Inferior parietal cortex (tissue), 1 donor: ENCODE data around the gene MFAP2.
"Not testable (repeated sequence)": the region's sequence is repeated elsewhere in the genome, so short reads cannot be mapped to it uniquely, and the experiment has no call there.

Experiments used
- DNase-seq: peaks from one replicate; pipeline ENCODE4 v3.0.0-alpha.2; 2016; ENCODE audit errors: extremely low spot score

MFAP2 gene

DNA sequence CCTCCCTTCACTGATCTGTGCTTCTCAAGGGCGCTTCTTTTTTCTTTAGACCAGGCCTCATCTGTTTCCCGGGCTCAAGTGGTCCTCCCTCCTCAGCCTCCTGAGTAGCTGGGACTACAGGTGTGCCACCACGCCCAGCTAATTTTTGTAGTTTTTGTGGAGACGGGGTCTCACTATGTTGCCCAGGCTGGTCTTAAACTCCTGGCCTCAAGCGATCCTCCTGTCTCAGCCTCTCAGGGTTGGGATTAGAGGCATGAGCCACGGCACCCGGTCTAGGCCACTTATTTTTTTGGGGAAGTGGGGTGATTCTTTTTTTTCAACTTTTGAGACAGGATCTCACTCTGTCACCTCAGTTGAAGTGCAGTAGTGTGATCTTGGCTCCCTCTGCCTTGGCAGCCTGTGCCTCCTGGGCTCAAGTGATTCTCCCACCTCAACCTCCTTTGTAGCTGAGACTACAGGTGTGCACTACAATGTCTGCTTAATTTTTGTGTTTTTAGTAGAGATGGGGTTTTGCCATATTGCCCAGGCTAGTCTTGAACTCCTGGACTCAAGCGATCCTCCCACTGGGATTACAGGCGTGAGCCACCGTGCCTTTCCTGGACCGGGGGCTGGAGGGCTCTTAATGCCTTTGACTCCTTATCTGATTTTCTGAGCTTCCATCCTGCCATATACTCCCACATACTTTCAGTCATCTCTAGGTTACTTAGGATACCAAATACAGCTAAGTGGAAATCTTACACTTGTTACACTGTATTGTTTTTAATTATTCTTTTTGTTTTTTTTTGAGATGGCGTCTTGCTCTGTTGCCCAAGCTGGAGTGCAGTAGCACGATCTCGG, 18.9 kb downstream of the MFAP2 start:
- DNase-seq, result no peak

DNA sequence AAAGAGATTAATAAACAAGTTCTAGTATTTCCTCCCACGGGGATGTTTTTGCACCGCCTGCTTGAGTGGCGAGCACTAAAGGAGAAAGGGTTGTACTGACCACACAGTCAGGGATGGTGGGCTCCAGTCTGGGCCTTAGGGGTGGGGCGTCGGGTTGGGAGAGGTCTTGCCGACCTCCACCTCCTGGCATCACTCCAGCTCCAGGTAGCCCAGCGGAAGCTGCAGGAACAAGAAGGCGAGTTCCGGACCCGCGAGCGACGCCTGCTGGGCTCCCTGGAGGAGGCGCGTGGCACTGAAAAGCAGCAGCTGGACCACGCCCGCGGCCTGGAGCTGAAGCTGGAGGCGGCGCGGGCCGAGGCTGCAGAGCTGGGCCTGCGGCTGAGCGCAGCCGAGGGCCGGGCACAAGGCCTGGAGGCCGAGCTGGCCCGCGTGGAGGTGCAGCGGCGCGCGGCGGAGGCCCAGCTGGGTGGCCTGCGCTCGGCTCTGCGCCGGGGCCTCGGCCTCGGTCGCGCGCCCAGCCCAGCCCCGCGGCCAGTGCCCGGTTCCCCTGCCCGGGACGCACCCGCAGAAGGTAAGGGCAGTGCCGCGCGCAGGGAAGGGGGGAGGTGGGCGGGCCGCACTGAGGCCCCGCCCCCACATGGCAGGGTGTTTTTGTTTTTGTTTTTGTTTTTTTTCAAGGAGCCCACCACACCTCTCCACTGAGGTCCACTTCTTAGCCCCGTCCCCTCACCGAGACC, 19.7 kb downstream of the MFAP2 start:
- peak; percentile 27 for DNase-seq

DNA sequence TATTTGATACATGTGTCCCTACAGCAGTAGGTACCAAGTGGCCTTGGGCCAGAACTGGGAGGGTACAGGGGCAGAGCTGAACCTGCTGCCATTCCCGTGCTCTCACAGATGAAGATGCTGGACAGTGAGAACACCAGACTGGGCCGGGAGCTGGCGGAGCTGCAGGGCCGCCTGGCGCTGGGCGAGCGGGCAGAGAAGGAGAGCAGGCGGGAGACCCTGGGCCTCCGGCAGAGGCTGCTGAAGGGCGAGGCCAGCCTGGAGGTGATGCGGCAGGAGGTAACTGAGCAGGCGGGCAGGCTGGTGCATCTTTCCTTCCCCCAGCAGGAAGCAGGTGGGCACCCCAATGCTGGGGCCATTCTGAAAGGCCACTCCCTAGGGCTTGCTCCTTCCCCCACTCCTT, 21.9 kb downstream of the MFAP2 start:
- DNase-seq, result no peak

DNA sequence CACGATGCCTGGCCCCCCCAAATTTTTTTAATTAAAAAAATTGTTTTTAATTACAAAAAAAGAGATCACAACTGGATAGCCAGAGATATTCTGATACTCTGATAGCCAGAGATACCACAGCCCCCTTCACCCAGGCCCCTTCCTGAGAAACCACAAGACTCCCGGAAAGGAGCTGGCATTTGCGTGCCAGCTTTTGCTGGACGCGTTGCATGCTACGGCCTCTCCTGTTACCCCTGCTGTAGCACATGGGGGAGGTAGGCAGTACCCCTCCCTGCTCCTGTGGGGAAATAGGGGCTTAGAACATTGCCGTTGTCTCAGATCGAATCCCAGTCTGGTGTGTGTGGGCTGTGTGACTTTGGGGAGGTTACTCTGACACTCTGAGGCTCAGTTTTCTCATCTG, 22.7 kb downstream of the MFAP2 start:
- DNase-seq, result no peak

DNA sequence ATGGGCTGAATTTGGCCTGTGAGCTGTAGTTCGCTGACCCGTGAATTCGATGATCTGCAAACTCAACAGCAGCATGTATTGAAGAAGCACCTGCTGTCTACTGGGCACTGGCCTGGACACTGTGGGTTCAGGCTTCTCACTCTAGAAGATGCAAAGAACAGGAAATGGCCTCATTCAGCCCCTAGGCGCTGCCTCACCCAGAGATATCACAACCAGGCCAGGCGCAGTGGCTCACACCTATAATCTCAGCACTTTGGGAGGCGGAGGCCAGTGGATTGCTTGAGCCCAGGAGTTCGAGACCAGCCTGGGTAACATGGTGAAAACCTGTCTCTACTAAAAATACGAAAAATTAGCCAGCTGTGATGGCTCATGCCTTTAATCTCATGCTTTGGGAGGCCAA, 23.6 kb downstream of the MFAP2 start:
- no peak for DNase-seq

DNA sequence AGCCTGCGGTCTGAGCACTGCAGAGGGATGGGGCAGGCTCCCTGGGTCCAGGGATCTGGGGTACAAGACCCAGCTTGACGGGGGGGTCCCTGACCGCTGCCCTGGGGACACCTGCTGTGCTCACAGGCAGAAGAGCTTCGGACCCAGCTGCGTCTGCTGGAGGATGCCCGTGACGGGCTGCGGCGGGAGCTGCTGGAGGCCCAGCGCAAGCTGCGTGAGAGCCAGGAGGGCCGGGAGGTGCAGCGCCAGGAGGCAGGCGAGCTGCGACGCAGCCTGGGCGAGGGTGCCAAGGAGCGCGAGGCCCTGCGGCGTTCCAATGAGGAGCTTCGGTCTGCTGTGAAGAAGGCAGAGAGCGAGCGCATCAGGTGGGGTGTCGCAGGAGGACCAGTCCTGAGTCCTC, 25.2 kb downstream of the MFAP2 start:
- DNase-seq, result no peak

DNA sequence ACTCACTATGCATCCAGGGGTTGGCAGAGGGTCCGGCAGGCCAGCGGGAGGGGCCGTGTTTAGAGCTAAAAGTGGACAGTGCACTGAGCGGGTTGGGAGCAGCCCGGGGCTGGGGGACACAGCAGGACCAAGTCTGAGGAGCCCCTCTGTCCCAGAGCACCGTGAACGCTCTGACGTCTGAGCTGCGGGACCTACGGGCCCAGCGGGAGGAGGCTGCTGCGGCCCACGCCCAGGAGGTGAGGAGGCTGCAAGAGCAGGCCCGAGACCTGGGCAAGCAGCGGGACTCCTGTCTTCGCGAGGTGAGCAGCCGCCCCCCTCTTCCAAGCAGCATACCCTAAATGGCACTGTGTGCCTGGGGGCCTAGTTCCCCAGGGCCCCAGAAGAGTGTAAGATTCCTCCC, 25.8 kb downstream of the MFAP2 start:
- no peak for DNase-seq

DNA sequence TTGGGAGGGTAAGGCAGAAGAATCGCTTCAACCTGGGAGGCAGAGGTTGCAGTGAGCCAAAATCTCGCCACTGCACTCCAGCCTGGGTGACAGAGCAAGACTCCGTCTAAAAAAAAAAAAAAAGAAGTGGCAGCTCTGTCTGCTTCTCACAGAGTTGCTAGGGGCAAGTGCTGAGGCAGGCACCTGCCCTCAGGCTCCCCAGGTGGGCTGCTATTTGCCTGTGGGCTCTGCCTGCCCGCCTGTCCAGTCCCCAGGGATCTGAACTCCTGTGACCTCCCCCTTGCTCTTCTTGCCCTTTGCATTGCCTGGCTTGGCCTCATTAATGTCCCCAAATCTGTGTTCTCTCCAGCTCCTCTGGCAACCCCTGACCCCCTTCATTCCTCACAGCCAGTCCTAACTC, 28.0 kb downstream of the MFAP2 start:
- not testable (repeated sequence) for DNase-seq

DNA sequence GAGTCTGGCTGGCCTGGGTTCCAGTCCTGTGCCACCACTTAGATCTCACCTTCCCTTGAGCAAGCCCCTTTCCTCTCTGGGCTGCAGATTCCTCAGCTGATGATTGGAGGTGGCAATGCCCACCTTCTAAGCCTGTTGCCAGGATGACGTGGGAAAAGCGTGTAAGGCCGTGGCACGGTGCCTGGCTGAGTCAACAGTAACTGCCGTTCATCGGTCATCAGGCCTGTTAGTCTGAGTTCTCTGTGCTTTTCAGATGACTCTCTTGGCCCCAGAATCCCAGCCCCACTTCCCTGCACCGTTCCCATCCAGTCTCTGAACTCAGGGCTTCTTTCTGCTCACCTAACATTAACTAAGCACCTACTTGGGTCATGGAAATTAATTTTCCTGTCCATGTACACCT, 31.4 kb downstream of the MFAP2 start:
- not testable (repeated sequence) for DNase-seq

DNA sequence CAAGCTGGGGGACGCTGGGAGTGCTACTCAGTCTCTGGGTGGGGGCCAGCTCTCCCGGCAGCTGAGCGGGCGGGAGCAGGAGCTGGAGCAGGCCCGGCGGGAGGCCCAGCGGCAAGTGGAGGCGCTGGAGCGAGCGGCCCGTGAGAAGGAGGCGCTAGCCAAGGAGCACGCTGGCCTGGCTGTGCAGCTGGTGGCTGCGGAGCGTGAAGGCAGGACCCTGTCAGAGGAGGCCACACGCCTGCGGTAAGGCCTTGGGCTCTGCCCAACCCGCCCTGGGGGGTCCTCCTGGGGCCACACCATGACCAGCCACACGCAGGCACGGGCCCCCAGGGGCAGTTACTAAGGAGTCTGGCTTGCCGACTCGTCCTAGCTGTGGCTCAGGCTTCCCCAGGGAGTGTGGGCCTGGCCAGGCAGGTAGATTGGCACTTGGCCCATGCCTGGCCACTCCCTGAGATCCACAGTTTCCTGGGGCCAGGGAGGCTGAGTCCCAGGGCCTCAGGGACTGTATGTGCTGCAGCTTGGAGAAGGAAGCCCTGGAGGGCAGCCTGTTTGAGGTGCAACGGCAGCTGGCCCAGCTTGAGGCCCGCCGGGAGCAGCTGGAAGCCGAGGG, 32.0 kb downstream of the MFAP2 start:
- not testable (repeated sequence) for DNase-seq

DNA sequence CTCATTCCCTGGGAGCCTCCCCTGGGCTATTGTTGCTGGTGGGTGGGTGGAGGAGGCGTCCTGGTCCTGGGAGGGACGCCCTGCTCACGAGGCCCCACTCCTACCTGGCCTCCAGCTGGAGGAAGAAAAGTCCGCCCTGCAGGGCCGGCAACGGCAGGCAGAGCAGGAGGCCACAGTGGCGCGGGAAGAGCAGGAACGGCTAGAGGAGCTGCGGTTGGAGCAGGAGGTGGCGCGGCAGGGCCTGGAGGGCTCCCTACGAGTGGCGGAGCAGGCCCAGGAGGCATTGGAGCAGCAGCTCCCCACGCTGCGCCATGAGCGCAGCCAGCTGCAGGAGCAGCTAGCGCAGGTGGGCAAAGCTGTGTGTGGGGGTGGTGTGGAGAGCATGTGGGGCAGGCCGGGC, 33.8 kb downstream of the MFAP2 start:
- DNase-seq, result no peak

DNA sequence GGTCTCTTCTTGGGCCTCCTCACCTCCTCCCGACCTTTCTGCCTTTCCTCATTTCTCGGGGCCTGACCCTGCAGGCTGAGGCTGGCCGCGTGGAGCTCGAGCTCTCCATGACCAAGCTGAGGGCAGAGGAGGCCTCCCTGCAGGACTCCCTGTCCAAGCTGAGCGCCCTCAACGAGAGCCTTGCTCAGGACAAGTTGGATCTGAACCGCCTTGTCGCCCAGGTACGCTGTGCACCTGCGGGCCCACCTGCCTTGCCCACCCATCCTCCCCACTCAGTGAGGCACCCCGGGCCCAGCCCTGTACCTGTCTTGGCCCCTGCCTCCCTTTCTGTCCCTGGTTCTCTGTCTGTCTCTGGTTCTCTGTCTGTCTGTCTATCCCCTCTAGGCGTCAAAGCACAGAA, 34.2 kb downstream of the MFAP2 start:
- not testable (repeated sequence) for DNase-seq

DNA sequence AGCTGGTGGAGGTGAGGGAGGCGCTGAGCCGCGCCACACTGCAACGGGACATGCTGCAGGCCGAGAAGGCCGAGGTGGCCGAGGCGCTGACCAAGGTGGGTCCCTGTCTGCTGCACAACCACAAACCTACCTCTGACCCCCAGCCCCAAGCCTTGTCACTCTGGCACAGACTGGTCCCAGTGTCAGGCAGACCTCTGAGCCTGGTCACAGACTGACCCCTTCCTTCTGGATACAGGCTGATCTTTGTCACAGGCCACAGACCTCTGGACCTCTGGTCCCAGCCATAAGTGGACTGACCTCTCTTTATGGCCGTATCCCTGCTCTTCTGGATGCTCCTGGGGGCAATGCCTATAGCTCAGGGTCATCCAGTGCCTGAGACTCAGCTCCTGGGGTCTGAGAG, 34.9 kb downstream of the MFAP2 start:
- not testable (repeated sequence) for DNase-seq

DNA sequence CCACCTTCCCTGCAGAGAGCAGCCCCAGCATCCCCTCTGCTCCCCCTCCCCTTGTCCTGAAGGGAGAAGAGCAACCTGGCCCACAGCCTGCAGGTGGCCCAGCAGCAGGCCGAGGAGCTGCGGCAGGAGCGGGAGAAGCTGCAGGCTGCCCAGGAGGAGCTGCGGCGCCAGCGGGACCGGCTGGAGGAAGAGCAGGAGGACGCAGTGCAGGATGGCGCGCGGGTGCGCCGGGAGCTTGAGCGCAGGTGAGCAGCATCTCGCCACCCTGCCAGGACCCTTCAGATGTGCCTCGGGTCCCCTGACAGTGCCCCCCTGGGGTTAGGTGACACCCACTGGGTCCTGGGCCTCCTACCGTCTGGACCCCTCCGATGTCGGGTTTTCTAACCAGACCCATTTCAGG, 36.4 kb downstream of the MFAP2 start:
- DNase-seq, result no peak

DNA sequence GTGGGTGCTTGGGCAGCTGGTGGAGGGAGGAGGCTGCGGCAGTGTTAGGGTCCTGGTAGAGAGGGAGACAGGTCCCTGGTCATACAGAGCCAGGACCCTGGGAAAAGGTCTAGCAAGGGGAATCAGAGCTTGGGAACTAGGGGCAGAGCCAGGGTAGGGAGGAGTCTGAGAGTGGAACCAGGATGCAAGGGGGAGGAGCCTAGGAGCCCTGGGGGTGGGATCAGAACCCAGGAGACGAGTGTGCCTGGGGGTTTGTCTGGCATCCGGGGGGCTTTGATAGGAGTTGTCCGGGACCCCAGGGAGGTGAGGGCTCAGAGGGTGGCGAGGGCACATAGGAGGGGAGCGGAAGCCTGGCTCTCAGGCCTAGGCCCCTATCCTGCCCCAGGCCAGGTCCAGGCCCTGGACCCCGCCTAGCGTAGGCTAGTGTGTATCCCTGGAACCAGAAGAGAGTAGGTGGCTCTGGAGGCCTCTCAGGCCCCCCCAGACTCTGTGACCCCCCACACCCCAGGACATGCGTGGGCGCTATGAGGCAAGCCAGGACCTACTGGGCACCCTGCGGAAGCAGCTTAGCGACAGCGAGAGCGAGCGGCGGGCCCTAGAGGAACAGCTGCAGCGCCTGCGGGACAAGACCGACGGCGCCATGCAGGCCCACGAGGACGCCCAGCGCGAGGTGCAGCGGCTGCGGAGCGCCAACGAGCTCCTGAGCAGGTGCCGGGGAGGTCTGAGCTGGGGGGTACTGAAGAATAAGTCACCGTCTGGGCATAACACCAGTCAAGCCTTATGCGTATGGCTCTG, 40.8 kb downstream of the MFAP2 start:
- DNase-seq, result not testable (repeated sequence)

DNA sequence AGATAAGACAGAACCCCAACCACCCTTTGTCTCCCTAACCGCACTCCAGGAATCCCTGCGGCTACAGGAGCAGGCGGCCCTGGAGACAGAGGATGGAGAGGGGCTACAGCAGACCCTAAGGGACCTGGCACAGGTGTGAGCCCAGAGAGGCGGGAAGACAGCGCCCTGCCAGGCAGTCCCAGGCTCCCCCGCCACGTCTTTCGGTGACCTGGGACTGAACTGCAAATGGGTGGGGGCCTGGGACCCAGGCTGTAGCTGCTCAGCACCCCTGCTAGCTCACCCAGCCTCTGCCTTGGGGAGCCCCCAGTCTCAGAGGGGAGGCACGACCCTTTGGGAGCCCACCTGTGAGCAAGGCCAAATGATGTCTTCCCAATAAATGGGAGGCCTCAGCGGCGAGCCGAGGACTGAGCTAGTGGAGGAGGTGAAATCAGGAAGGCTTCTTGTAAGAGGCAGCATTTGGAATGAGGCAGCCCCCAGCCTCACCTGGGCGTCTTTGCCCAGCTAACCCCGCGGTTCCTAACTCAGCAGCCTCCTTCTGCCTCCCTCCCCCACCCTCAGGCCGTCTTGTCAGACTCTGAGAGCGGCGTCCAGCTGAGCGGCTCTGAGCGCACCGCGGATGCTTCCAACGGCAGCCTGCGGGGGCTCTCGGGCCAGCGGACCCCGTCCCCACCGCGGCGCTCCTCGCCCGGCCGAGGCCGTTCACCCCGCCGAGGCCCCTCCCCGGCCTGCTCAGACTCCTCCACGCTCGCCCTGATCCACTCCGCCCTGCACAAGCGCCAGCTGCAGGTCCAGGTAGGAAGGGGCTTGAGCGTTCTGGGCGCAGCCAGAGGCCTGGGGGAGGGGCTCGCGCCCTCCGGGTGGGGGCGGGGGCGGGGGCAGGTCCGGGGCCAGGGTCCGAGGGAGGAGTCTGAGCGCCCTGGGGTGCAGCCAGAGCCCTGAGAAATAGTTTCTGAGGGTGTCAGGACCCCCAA, 41.8 kb downstream of the MFAP2 start:
- DNase-seq, result no peak

DNA sequence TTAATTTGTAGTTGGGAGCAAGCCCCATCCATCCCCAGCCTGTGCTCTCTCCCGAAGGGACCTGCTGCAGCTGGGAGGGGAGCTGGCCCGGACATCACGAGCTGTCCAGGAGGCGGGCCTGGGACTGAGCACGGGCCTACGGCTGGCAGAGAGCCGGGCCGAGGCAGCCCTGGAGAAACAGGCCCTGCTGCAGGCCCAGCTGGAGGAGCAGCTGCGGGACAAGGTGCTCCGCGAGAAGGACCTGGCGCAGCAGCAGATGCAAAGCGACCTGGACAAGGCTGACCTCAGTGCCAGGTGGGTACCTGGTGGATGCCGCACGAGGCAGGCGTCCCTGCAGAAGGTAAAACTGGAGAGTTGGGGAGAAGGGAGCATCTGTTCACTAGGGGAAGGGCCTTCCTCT, 43.8 kb downstream of the MFAP2 start:
- DNase-seq, result not testable (repeated sequence)

DNA sequence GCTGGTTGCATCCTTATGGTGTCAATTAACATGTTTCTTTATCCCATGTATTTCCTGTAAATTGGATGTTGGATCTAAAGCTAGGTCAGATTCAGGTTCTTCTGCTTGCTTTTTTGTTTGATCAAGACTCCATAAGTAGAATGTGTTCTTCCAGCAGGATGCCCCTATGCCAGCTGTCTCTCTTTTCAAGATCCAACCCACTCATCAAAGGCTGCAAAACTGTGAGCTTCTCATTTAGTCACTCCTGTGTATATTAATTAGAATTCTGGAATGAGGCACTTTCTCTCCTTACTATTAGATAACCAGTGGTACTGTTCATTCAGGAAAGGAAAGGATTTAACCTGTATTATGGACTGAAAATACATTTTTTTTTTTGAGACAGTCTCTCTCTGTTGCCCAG, 46.5 kb downstream of the MFAP2 start:
- DNase-seq, result not testable (repeated sequence)

DNA sequence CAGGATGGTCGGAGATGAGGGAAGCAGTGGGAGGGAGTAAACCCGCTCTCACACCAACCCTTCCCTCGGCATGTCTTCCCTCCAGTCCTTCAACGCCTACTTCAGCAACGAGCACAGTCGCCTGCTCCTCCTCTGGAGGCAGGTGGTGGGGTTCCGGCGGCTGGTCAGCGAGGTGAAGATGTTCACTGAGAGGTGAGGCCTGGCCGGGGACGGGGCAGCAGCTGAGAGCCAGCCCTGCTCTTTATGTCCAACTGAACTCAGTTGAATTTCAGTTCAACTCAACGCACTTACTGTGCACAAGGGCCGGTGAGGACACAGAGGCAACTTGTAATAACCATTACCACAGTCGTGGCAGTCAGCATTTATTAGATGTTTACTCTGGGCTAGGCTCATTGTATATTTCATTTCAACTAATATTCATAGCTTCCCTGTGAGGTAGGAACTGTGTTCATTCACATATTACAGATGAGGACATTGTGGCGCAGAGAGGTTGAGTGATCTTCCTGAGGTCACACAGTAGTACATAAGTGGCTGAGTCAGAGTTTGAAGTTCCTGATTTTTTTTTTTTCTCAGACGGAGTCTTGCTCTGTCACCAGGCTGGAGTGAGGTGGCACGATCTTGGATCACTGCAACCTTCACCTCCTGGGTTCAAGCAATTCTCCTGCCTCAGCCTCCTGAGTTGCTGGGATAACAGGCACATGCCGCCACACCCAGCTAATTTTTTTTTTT, 49.0 kb downstream of the MFAP2 start:
- DNase-seq, result not testable (repeated sequence)
